RWPE1 (cell line): ENCODE data around the gene UFSP1.

Source experiments
- CTCF ChIA-PET: fragments of 350-600 bp; sonication (Branson Sonifier 250); formaldehyde crosslinking; extraction: SDS; loops from one replicate; lab custom pipeline; 2021; lab: Yijun Ruan, JAX
- POLR2A ChIA-PET: fragments of 400-600 bp; formaldehyde crosslinking; extraction: SDS; loops from one replicate; lab custom pipeline; 2020; ENCODE audit warnings: antibody characterized with exemption; ENCODE audit not compliant: low non-redundant PET; lab: Yijun Ruan, JAX
- DNase-seq: peaks from one replicate; pipeline ENCODE4 v3.0.0; 2012; ENCODE audit warnings: low spot score
- H3K27ac ChIP-seq: fragments of 450-650 bp; 2 replicates; pipeline ENCODE4 v1.5.1; 2017
- TF ChIP-seq, protein P1 (sequence below): fragments of 450-650 bp; conservative IDR thresholded peaks from 2 replicates; pipeline ENCODE4 v1.5.1; 2017; ENCODE audit warnings: low read depth, mild to moderate bottlenecking

Gene UFSP1

DNA sequence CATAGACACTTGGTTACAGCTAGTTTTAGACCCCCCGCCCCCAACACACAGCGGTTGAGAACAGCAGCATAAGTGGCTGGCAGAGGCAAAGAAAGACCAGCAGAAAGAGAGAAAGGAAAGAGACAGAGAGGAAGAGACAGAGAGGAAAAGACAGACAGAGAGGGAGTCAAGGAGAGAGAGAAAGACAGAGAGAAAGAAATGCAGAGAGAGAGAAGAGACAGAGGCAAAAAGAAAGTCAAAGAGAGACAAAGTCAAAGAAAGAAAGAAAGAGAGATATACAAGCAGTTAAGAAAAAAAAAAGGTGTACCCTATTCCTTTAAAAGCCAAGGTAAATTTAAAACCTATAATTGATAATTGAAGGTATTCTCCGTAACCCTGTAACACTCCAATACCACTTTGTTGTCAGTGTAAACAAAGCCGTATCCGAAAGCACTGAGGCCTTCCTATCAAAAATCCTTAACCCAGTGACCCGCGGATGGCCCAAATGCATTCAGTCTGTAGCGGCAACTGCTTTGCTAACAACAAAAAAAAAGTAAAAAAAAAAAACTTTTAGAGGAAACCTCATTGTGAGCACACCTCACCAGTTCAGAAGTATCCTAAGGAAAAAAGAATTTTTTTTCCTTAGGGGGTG, 48.9 kb downstream of the UFSP1 start:
- POLR2A ChIA-PET = no interaction called here
- TF ChIP-seq, protein P1, sequence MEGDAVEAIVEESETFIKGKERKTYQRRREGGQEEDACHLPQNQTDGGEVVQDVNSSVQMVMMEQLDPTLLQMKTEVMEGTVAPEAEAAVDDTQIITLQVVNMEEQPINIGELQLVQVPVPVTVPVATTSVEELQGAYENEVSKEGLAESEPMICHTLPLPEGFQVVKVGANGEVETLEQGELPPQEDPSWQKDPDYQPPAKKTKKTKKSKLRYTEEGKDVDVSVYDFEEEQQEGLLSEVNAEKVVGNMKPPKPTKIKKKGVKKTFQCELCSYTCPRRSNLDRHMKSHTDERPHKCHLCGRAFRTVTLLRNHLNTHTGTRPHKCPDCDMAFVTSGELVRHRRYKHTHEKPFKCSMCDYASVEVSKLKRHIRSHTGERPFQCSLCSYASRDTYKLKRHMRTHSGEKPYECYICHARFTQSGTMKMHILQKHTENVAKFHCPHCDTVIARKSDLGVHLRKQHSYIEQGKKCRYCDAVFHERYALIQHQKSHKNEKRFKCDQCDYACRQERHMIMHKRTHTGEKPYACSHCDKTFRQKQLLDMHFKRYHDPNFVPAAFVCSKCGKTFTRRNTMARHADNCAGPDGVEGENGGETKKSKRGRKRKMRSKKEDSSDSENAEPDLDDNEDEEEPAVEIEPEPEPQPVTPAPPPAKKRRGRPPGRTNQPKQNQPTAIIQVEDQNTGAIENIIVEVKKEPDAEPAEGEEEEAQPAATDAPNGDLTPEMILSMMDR = no peak
- CTCF ChIA-PET = no interaction called here
- no peak for DNase-seq
- no peak overlapping the region for H3K27ac ChIP-seq

DNA sequence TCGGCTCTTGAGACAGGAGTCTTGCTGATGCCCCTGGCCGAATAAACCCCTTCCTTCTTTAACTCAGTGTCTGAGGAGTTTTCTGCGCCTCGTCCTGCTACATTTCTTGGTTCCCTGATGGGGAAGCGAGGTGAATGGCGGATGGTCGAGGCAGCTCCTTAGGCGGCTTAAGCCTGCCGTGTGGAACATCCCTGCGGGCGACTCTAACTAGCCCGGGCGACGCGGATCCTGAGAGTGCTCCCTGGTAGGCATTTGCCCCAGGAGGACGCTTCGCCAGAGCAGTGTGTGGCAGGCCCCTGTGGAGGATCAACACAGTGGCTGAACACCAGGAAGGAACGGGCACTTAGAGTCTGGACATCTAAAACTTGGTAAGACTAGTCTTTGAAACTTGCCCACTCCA, 50.2 kb downstream of the UFSP1 start:
- H3K27ac ChIP-seq = peak overlapping the region; percentile 94
- ChIA-PET POLR2A (no interaction called here), CTCF (interaction anchor here (0.6 kb wide), 1 partner anchor 1627 kb away, joined by 5 read pairs; no protein-coding TSS in a partner anchor)
- TF ChIP-seq, protein P1 = no peak
- DNase-seq = no peak
